ENCODE measurements around the gene EFNA5. TPM values are rescaled to one million over a fixed set of nuclear protein-coding genes. Genes with fewer than 3 reads are reported as not detected.

EFNA5 gene
- total RNA-seq, 3 donors from 2014 or later (not counting 1 experiment from before 2014, with no cell fraction given) = 2.2 to 8.1 (median 4.3) TPM

DNA sequence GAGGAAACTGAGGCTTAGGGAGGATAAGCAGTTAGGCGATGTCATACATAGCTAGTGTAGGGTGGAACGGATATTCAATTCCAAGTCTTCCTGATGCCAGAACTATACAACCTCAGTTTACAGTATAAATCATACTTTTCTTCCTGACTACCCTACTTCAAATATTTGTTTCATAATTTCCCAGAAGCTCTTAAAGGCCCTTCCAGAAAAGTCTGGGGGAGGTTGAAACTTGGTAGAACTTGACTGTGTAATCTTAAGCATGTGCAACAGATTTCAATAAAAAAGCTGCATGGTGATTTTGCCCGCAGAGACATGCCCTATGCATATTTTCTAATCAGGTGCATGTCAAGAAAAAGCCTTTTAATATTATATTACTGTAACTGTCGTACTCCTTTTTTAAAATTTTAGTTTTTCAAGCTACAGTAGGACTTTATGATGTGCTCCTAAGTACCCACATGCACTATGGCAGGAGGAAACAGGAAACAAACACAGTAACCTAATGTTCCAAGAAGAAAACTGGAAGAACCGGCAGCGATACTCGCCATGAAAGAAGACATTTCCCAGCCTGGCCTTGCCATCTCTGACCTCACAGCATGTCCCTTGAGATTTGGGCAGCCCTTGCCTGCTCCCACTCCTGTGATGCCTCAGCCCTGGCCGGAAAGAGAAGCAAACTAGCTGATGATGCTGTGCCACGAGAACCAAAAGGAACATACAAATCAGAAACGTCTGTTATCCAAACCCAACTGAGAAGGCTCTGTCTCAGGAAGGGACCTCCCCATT lies 266.0 kb downstream of the EFNA5 start:
- Histone ChIP-seq H3K9me3 (ENCODE audit: control insufficient read depth, insufficient read depth, low read length) (no peaks in the 10 kb centered on the region), H3K36me3 (ENCODE audit: control insufficient read depth, insufficient read depth, low read length) (no peaks in the 10 kb centered on the region), H3K4me3 (ENCODE audit: low read length) (no peak overlapping the region), H3K4me1 (ENCODE audit: control insufficient read depth, insufficient read depth, low read length) (no peaks in the 10 kb centered on the region), H3K27me3 (ENCODE audit: control insufficient read depth, insufficient read depth, low read length) (no peaks in the 10 kb centered on the region), H3K27ac (ENCODE audit: low read length) (no peak overlapping the region)
- no peak overlapping the region for H3K27ac Mint-ChIP-seq
- DNase-seq (no peak), ATAC-seq (no peak)
- H3K36me3 Mint-ChIP-seq = no peaks in the 10 kb centered on the region
- intact Hi-C loops (cut with micrococcal nuclease) = no loop called here
- TF ChIP-seq, protein P1, sequence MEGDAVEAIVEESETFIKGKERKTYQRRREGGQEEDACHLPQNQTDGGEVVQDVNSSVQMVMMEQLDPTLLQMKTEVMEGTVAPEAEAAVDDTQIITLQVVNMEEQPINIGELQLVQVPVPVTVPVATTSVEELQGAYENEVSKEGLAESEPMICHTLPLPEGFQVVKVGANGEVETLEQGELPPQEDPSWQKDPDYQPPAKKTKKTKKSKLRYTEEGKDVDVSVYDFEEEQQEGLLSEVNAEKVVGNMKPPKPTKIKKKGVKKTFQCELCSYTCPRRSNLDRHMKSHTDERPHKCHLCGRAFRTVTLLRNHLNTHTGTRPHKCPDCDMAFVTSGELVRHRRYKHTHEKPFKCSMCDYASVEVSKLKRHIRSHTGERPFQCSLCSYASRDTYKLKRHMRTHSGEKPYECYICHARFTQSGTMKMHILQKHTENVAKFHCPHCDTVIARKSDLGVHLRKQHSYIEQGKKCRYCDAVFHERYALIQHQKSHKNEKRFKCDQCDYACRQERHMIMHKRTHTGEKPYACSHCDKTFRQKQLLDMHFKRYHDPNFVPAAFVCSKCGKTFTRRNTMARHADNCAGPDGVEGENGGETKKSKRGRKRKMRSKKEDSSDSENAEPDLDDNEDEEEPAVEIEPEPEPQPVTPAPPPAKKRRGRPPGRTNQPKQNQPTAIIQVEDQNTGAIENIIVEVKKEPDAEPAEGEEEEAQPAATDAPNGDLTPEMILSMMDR (IDR thresholded peaks at IDR 0.05) = no peak
- H3K9me3 Mint-ChIP-seq = peaks cover 0 to 2% of the 10 kb centered on the region in 2 donors
- peaks cover 0 to 6% of the 10 kb centered on the region in 2 donors for H3K4me1 Mint-ChIP-seq
- 91% methylated on average over 8 of the region's 10 CpGs for WGBS (ENCODE audit: insufficient coverage)
- H3K27me3 Mint-ChIP-seq (ENCODE audit: low read depth in 2 of 2) = peaks cover 0 to 2% of the 10 kb centered on the region in 2 donors
- no peak overlapping the region for H3K4me3 Mint-ChIP-seq

DNA sequence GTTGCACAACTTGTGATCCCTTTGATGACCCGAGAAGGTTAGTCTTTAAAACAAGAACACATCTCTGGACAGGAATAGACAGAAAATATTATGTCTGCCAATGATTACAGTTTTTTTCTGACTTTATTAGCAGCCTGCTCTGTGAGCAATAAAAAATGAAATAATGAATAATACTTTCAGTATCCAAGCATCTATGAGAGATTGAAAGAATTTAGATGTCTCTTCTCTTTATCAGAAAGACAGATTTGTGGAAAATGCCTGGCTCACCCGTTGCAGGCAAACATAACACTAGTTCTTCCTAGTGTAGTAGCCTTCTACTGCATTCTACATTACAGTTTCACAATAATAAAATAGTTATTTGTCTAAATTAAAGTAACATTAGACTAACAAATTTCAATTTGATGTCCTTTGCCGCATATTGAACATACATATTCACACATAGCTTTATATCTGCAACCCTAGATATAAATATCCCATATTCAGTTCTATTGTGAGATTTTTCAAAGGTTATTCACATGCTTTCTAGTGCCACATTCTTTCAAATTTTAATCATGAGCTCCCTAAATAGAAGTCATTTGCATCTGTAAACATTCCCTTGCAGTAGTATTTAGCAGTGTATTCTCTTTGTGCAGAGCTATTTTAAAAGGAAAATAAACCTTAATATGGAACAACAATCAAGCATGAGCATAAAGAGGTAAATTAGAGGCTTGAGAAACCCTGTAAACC lies 267.3 kb downstream of the EFNA5 start:
- H3K4me1 Mint-ChIP-seq = peaks cover 0 to 5% of the 10 kb centered on the region in 2 donors
- 77% methylated on average over 2 of the region's 3 CpGs for WGBS (ENCODE audit: insufficient coverage)
- no peak overlapping the region for H3K27ac ChIP-seq (ENCODE audit: low read length)
- DNase-seq = no peak
- no peaks in the 10 kb centered on the region for H3K9me3 Mint-ChIP-seq
- TF ChIP-seq, protein P1 (IDR thresholded peaks at IDR 0.05) = no peak
- ATAC-seq = no peak
- H3K27me3 ChIP-seq (ENCODE audit: control insufficient read depth, insufficient read depth, low read length) = no peaks in the 10 kb centered on the region
- no peaks in the 10 kb centered on the region for H3K36me3 ChIP-seq (ENCODE audit: control insufficient read depth, insufficient read depth, low read length)
- intact Hi-C loops (cut with micrococcal nuclease) = no loop called here
- H3K36me3 Mint-ChIP-seq = no peaks in the 10 kb centered on the region
- no peaks in the 10 kb centered on the region for H3K9me3 ChIP-seq (ENCODE audit: control insufficient read depth, insufficient read depth, low read length)
- H3K4me3 ChIP-seq (ENCODE audit: low read length) = no peak overlapping the region
- no peak overlapping the region for H3K27ac Mint-ChIP-seq
- no peaks in the 10 kb centered on the region for H3K4me1 ChIP-seq (ENCODE audit: control insufficient read depth, insufficient read depth, low read length)
- no peaks in the 10 kb centered on the region for H3K27me3 Mint-ChIP-seq (ENCODE audit: low read depth in 2 of 2)
- no peak overlapping the region for H3K4me3 Mint-ChIP-seq

DNA sequence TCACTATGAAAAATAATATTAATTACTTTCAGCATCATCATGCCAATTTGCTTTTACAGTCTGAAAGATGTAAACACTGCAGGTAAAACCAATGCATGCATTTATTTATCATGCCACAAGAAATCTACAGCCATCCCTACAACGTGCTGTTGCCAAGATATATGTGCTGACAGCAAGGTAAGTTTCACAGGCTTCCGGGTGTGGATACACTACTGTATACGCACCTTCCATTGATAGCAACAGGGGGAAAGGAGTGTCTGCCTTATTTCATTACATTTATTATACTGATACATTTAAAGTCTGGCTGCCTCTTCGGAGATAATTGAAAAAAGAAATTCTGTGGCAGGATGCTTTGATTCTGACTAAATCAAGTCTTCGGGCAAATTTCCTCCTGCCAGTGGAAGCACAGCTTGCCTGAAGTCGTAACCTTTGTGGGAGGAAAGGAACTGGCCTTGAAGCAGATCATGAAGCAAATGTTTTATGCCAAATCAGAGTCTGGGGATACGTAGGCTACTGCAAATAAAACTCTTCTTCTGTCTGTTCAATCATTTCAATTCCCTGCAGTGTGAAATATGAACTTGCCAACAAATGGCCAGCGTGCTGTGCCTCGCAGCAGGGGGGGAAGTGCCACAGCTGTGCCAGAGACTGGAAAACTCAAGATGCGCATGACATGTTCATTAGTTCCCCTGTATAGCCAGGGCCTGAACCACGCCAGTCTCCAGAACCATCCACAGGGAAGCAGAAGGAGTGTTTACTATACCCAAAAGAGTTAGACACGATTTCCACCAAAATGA lies 268.1 kb downstream of the EFNA5 start:
- no peak overlapping the region for H3K27ac ChIP-seq (ENCODE audit: low read length)
- WGBS (ENCODE audit: insufficient coverage) = 96% methylated on average over 11 of the region's 12 CpGs
- H3K4me3 Mint-ChIP-seq = no peak overlapping the region

More for the DNA sequence above, 268.1 kb downstream of the EFNA5 start:
- no peaks in the 10 kb centered on the region for H3K36me3 Mint-ChIP-seq
- no peak overlapping the region for H3K27ac Mint-ChIP-seq
- intact Hi-C loops (cut with micrococcal nuclease) = no loop called here
- no peaks in the 10 kb centered on the region for H3K27me3 Mint-ChIP-seq (ENCODE audit: low read depth in 2 of 2)
- no peaks in the 10 kb centered on the region for H3K4me1 Mint-ChIP-seq
- no peak for DNase-seq
- no peaks in the 10 kb centered on the region for H3K4me1 ChIP-seq (ENCODE audit: control insufficient read depth, insufficient read depth, low read length)
- no peak for ATAC-seq
- no peaks in the 10 kb centered on the region for H3K36me3 ChIP-seq (ENCODE audit: control insufficient read depth, insufficient read depth, low read length)
- no peaks in the 10 kb centered on the region for H3K27me3 ChIP-seq (ENCODE audit: control insufficient read depth, insufficient read depth, low read length)
- TF ChIP-seq, protein P1 (IDR thresholded peaks at IDR 0.05) = no peak
- no peaks in the 10 kb centered on the region for H3K9me3 ChIP-seq (ENCODE audit: control insufficient read depth, insufficient read depth, low read length)
- H3K9me3 Mint-ChIP-seq = no peaks in the 10 kb centered on the region
- H3K4me3 ChIP-seq (ENCODE audit: low read length) = no peak overlapping the region

Measured in natural killer cell (primary cell).